ENCODE data around the gene SSH2.

- TF ChIP-seq POLR2A (IDR thresholded peaks at IDR 0.05) (no peak), CTCF (IDR thresholded peaks at IDR 0.05) (no peak)
Observed at GRCh38 chr17:29857823-29858222, 72.2 kb downstream of the SSH2 start.
